Subcutaneous adipose tissue (tissue), 4 donors: ENCODE results near the gene BARHL1. TPM values are rescaled to one million over a fixed set of nuclear protein-coding genes. Genes with fewer than 3 reads are reported as not detected.

ENCODE experiments used
- CTCF ChIP-seq: fragments of 450-650 bp; IDR thresholded peaks from one replicate; pipeline ENCODE4 v1.5.1; 2016; ENCODE audit warnings: low read depth, mild to moderate bottlenecking, control low read depth, antibody characterized with exemption, moderate library complexity
- total RNA-seq, 4 donors: library from RNA; depleted of rRNA; stranded (reverse); fragments of >200 nt; gene quantifications; one replicate each; pipeline ENCODE4 v1.1.0, GENCODE V29; 2016

The BARHL1 gene
- total RNA-seq, 4 donors from 2014 or later = not detected

- TF ChIP-seq CTCF = no peak
Measured at GRCh38 chr9:132547976-132548730, 34.3 kb upstream of the BARHL1 start.

DNA sequence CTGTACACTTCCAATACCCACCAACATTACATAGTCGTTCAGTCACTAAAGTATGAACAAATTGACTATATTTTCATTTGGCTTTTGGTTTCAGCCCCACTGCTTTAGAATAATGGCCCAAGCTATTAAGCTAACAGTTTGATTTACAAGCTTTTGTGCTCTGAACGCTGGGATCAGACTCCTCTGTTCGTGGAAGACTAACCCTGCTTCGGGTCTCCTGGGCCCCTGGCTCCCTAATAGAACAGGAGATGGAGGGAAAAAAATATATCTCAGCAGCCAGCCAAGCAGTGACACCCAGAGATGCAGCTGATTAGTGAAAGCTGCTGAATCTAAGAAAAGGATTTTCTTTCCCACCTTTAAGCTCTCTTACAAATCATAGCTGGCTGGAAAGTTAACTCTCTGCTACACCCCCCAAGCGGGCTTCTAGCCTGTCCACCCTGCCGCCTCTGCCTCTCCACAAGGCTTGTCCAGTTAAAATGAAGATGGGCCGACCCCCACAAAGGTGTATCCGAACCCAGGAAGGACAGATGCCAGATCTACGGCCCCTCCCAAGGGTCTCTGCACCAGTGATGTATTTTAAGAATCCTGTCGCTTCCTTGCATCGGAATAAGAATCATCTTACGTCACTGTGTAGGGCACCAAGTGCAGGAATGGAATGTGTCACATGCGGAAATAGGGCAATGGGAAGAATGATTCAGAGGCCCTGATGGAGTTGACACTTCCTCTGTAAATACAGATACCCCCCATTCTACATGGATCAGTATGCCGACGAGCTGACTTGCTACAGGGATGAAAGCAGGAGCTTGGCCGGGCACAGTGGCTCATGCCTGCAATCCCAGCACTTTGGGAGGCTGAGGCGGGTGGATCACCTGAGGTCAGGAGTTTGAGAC lies 33.4 kb upstream of the BARHL1 start:
- TF ChIP-seq CTCF = no peak

DNA sequence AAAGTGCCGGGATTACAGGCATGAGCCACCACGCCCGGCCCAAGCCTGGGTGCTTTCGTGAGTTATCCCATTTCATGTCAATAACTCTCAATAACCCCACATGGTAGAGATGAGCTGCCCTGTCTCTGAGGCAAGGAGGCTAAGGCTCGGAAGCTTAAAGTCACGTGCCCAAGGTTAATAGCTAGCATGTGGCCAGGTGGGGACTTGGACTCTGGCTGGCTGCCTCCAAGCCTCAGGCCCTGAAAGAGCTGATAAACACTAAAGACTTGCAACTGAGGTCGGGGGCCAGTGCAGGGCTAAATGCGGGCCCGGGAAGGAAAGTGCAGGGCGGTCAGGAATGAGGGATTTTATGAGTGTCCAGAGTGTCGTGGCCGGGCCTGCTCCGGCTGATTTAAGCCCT lies 30.9 kb upstream of the BARHL1 start:
- TF ChIP-seq CTCF = no peak

DNA sequence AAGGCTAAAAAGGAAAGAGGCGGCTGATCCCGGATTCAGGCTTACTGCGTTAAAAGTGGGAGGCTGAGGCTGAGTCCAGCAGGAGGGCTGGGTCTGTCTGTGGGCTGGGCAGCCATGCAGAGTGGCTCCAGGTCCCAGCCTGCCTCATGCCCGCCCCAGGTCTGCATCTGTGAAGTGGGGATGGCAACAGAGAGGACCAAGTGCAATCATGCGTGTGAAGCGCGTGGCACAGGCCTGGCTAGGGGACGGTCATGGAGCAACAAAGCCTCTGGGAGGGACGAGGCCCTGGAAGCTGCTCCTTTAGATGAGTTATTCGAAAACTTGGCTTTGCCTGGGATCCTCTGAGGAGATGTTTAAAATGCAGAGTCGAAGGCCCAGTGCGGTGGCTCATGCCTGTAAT lies 30.4 kb upstream of the BARHL1 start:
- no peak for TF ChIP-seq CTCF

DNA sequence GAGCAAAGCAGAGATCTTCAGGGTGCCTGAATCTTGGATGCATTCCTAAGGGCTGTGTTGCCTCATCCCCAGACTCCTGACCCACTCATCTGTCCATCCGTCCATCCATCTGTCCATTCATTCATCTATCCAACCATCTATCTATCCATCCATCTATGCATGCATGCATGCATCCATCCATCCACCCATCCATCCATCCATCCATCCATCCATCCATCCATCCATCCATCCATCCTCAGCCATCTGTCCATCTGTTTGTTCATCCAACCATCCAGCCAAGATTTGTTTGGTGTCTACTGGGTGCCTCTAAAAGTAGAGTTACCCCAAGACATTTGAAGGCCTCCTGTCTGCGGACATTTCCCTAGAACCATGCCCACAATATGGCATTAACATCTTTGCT lies 27.7 kb upstream of the BARHL1 start:
- TF ChIP-seq CTCF = no peak

GRCh38 chr9:132555528-132555927 lies 26.9 kb upstream of the BARHL1 start:
- TF ChIP-seq CTCF = no peak

DNA sequence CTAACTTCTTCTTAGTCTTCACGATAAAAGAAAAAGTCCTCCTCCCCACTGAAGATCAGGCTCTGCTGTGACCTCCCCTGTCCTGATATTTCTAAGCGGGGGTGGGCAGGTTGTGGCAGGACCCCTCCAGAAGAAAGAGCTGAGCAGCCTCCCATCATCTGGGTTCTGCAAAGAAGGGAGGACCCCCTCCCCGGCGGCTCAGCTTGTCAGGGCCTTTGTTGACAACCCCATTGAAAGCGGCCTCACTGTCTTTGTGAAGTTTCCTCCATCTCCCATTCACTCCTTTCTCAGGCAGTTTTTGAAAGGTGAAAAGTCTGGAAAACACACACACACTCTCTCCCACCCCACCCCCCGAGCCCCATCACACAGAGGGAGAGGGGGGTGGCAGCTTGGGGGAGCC lies 26.2 kb upstream of the BARHL1 start:
- TF ChIP-seq CTCF = no peak
